Vagina (tissue), 2 donors: ENCODE measurements around the gene TP53TG5. TPM values are rescaled to one million over a fixed set of nuclear protein-coding genes. Genes with fewer than 3 reads are reported as not detected.

Experiments
- DNase-seq, 2 donors: peaks; one replicate each; pipeline ENCODE4 v3.0.0-alpha.2; 2017; ENCODE audit errors: extremely low spot score in 2 of 2
- H3K27ac ChIP-seq: fragments of 200-600 bp; sonication (generic); one replicate; pipeline ENCODE4 v1.5.1; 2019
- H3K27me3 ChIP-seq: fragments of 200-600 bp; sonication (generic); one replicate; pipeline ENCODE4 v1.5.1; 2019
- H3K36me3 ChIP-seq, 2 donors: fragments of 200-600 bp; sonication (generic); one replicate each; pipeline ENCODE4 v1.5.1; 2017 to 2019
- H3K4me1 ChIP-seq: fragments of 200-600 bp; sonication (generic); one replicate; pipeline ENCODE4 v1.5.1; 2019
- H3K4me3 ChIP-seq, 2 donors: fragments of 200-600 bp; sonication (generic); 1 replicate in 1 of 2; 2 replicates in 1 of 2; pipeline ENCODE4 v1.5.1; 2016 to 2019
- H3K9me3 ChIP-seq: fragments of 200-600 bp; sonication (generic); one replicate; pipeline ENCODE4 v1.5.1; 2019
- CTCF ChIP-seq, 3 experiments: fragments of 450-650 bp in 2 of 3; fragments of 200-600 bp in 1 of 3; sonication (generic) in 1 of 3; IDR thresholded peaks; one replicate each; pipeline ENCODE4 v1.5.1; 2017 to 2019; ENCODE audit warnings: antibody characterized with exemption in 3 of 3, mild to moderate bottlenecking in 2 of 3, moderate library complexity in 2 of 3
- POLR2A ChIP-seq, 2 donors: fragments of 450-650 bp; IDR thresholded peaks; one replicate each; pipeline ENCODE4 v1.6.1; 2017; ENCODE audit warnings: antibody characterized with exemption in 2 of 2, mild to moderate bottlenecking in 2 of 2, moderate library complexity in 2 of 2
- POLR2AphosphoS5 ChIP-seq, 2 donors: sonication (generic); formaldehyde crosslinking; IDR thresholded peaks; one replicate each; pipeline ENCODE4 v1.9.0; 2017; ENCODE audit warnings: antibody characterized with exemption in 2 of 2, mild to moderate bottlenecking in 2 of 2, low read depth in 1 of 2; ENCODE audit not compliant: insufficient read depth in 1 of 2
- intact Hi-C: fragments of 100-400 bp; cut with DNase I; formaldehyde crosslinking; loops from one replicate; pipeline ENCODE4 v1.15.1; 2023
- total RNA-seq: library from RNA; depleted of rRNA; stranded (reverse); fragments of >200 nt; gene quantifications from one replicate; pipeline ENCODE4 v1.2.3, GENCODE V29; 2016

The TP53TG5 gene
- total RNA-seq, 1 donor from 2014 or later = not detected

DNA sequence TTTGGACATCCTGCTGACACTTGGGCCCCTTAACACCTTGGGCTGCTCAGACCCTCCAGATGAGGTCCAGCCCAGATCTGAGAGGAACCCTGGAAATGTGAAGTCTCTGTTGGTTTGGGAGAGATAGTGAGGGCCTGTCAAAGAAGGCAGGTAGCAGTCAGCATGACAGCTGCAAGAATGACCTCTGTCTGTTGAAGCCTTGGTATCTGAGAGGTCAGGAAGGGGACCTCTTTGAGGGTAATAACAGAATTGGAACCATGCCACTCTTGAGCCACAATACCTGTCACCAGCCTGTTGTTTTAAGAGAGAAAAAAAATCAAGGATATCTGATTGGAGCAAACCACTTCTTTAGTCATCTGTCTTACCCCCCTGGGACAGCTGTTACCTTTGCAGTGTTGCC lies 11.0 kb downstream of the TP53TG5 start:
- intact Hi-C loops = loop anchor here (10.0 kb wide), 1 partner anchor 408 kb away; no protein-coding TSS in a partner anchor
- Histone ChIP-seq H3K9me3 (no peaks in the 10 kb centered on the region), H3K36me3 (peaks cover 0 to 31% of the 10 kb centered on the region in 2 donors), H3K4me3 (no peak overlapping the region), H3K27me3 (no peaks in the 10 kb centered on the region), H3K27ac (no peak overlapping the region), H3K4me1 (peaks cover 30% of the 10 kb centered on the region)
- TF ChIP-seq CTCF (IDR thresholded peaks at IDR 0.05) (no peak), POLR2A (IDR thresholded peaks at IDR 0.05) (no peak), POLR2AphosphoS5 (IDR thresholded peaks at IDR 0.05; ENCODE audit: insufficient read depth in 1 of 2, low read depth in 1 of 2) (no peak)
- DNase-seq = peak in 1 of 2 donors; percentile 54

DNA sequence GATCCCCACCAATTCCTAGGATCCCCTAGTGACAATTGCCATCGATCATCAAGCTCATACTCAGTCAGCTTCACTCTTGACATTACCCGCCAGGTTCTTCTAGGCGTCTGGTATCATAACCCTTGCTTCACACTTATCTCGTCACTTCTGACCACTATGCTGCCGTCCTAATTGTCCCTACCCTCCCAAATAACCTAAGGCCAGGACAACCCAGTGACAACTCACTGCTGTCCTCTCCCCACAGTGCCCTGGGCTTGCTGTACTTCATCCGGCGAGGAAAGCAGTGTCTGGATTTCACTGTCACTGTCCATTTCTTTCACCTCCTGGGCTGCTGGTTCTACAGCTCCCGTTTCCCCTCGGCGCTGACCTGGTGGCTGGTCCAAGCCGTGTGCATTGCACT lies 11.5 kb downstream of the TP53TG5 start:
- TF ChIP-seq POLR2AphosphoS5 (IDR thresholded peaks at IDR 0.05; ENCODE audit: insufficient read depth in 1 of 2, low read depth in 1 of 2) = no peak
- no peak for TF ChIP-seq POLR2A (IDR thresholded peaks at IDR 0.05)
- TF ChIP-seq CTCF (IDR thresholded peaks at IDR 0.05) = no peak
- H3K27me3 ChIP-seq = no peaks in the 10 kb centered on the region
- H3K27ac ChIP-seq = no peak overlapping the region
- peaks cover 0 to 31% of the 10 kb centered on the region in 2 donors for H3K36me3 ChIP-seq
- no peak overlapping the region for H3K4me3 ChIP-seq
- intact Hi-C loops = loop anchor here (10.0 kb wide), 1 partner anchor 408 kb away; no protein-coding TSS in a partner anchor
- peak in 1 of 2 donors; percentile 40 for DNase-seq
- no peaks in the 10 kb centered on the region for H3K9me3 ChIP-seq
- peaks cover 30% of the 10 kb centered on the region for H3K4me1 ChIP-seq

- H3K36me3 ChIP-seq = peaks cover 0 to 31% of the 10 kb centered on the region in 2 donors
- intact Hi-C loops = loop anchor here (10.0 kb wide), 1 partner anchor 409 kb away; no protein-coding TSS in a partner anchor
- peaks cover 30% of the 10 kb centered on the region for H3K4me1 ChIP-seq
- H3K27me3 ChIP-seq = no peaks in the 10 kb centered on the region
- H3K9me3 ChIP-seq = no peaks in the 10 kb centered on the region
- no peak for DNase-seq
- TF ChIP-seq POLR2AphosphoS5 (IDR thresholded peaks at IDR 0.05; ENCODE audit: insufficient read depth in 1 of 2, low read depth in 1 of 2) (no peak), CTCF (IDR thresholded peaks at IDR 0.05) (no peak), POLR2A (IDR thresholded peaks at IDR 0.05) (no peak)
- no peak overlapping the region for H3K4me3 ChIP-seq
- no peak overlapping the region for H3K27ac ChIP-seq
Measured at GRCh38 chr20:45366192-45366591, 11.9 kb downstream of the TP53TG5 start.

DNA sequence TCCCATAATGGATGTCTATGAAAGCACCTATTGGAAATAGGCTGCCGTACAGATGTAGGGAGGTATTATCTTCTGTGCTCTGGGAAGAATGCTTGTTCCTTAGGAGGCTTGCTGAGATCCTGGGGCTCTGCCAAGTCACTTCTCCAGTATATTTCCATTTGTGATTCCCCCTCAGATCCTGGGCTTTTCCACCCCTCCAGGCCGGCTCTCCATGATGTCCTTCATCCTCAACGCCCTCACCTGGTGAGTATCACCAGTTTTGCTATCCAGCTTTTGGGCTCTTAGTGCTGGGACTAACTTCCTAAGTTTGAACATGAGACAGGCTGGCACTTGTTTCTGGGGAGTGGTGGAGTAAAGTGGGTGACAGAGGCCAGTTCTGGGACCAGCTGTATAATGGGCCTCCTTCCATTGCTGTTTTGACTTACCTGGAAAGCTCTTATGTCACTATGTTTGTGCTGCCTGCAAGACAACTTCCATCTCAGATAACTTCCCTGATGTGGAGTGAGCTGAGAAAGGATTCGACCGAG lies 12.6 kb downstream of the TP53TG5 start:
- intact Hi-C loops = loop anchor here (10.0 kb wide), 1 partner anchor 409 kb away; no protein-coding TSS in a partner anchor
- Histone ChIP-seq H3K36me3 (peaks cover 0 to 31% of the 10 kb centered on the region in 2 donors), H3K9me3 (no peaks in the 10 kb centered on the region), H3K27ac (no peak overlapping the region), H3K4me3 (no peak overlapping the region), H3K27me3 (no peaks in the 10 kb centered on the region), H3K4me1 (peaks cover 30% of the 10 kb centered on the region)
- TF ChIP-seq POLR2A (IDR thresholded peaks at IDR 0.05) = no peak
- TF ChIP-seq CTCF (IDR thresholded peaks at IDR 0.05) = no peak
- peak in 1 of 2 donors; percentile 79 for DNase-seq
